ENCODE results near the gene TSEN34.
"Not testable (repeated sequence)": the region's sequence is repeated elsewhere in the genome, so short reads cannot be mapped to it uniquely, and the experiment has no call there.

The TSEN34 gene

GRCh38 chr19:54239491-54240371 is 48.6 kb downstream of the TSEN34 start:
- DNase-seq (ENCODE audit: low spot score), result not testable (repeated sequence)

- not testable (repeated sequence) for DNase-seq (ENCODE audit: low spot score)
Measured at GRCh38 chr19:54240372-54241336, 49.5 kb downstream of the TSEN34 start.

- DNase-seq (ENCODE audit: low spot score), result not testable (repeated sequence)
Measured at GRCh38 chr19:54242234-54242633, 51.1 kb downstream of the TSEN34 start.

- not testable (repeated sequence) for DNase-seq (ENCODE audit: low spot score)
Measured at GRCh38 chr19:54242646-54243045, 51.5 kb downstream of the TSEN34 start, which contains the start of gene LILRA6. TSS of gene LILRA6 (minus strand) at chr19:54242790.

GRCh38 chr19:54243809-54244208 is 52.7 kb downstream of the TSEN34 start:
- DNase-seq (ENCODE audit: low spot score), result not testable (repeated sequence)

All from HuH-7 (cell line).